Measurements from ENCODE around the gene MYO15A.

Gene MYO15A

GRCh38 chr17:18108401-18109312, at the start of gene MYO15A:
Gene MYO15A, plus strand, starts transcription at chr17:18108756. Its CDS starts 10,045 bp downstream, at chr17:18118801.
- no peak for DNase-seq

GRCh38 chr17:18059283-18059682, 49.3 kb upstream of the MYO15A start:
- DNase-seq = no peak

- no peak for DNase-seq
Observed at GRCh38 chr17:18064053-18064452, 44.5 kb upstream of the MYO15A start.

- no peak for DNase-seq
Observed at GRCh38 chr17:18065546-18065945, 43.0 kb upstream of the MYO15A start.

- no peak for DNase-seq
Observed at GRCh38 chr17:18066866-18067265, 41.7 kb upstream of the MYO15A start.

GRCh38 chr17:18069101-18069500, 39.5 kb upstream of the MYO15A start:
- no peak for DNase-seq

- DNase-seq = no peak
Observed at GRCh38 chr17:18070861-18071340, 37.7 kb upstream of the MYO15A start.

GRCh38 chr17:18071751-18072150, 36.8 kb upstream of the MYO15A start:
- no peak for DNase-seq

- DNase-seq = no peak
Observed at GRCh38 chr17:18074566-18075272, 33.8 kb upstream of the MYO15A start.

GRCh38 chr17:18076936-18077335, 31.6 kb upstream of the MYO15A start:
- no peak for DNase-seq

GRCh38 chr17:18079543-18079942, 29.0 kb upstream of the MYO15A start:
- DNase-seq = no peak

- no peak for DNase-seq
Observed at GRCh38 chr17:18084256-18084655, 24.3 kb upstream of the MYO15A start.

GRCh38 chr17:18087610-18088491, 20.7 kb upstream of the MYO15A start, which contains the start of gene DRG2:
Gene DRG2, plus strand, starts transcription at chr17:18087948. Its CDS starts 76 bp downstream, at chr17:18088024.
- DNase-seq = peak; percentile 40

GRCh38 chr17:18089613-18090012, 18.9 kb upstream of the MYO15A start:
- DNase-seq = no peak

- DNase-seq = peak; percentile 10
Observed at GRCh38 chr17:18093616-18094408, 14.7 kb upstream of the MYO15A start.

- no peak for DNase-seq
Observed at GRCh38 chr17:18094409-18094807, 14.1 kb upstream of the MYO15A start.

- no peak for DNase-seq
Observed at GRCh38 chr17:18099516-18099915, 9.0 kb upstream of the MYO15A start.

GRCh38 chr17:18100616-18101015, 7.9 kb upstream of the MYO15A start:
- no peak for DNase-seq

GRCh38 chr17:18101828-18102227, 6.7 kb upstream of the MYO15A start:
- no peak for DNase-seq

- DNase-seq = no peak
Observed at GRCh38 chr17:18102640-18103039, 5.9 kb upstream of the MYO15A start.

GRCh38 chr17:18105027-18105426, 3.5 kb upstream of the MYO15A start:
- no peak for DNase-seq

- DNase-seq = no peak
Observed at GRCh38 chr17:18105595-18105994, 3.0 kb upstream of the MYO15A start.
